Keratinocyte (primary cell): ENCODE measurements around the gene ITGAV. TPM values are rescaled to one million over a fixed set of nuclear protein-coding genes. Genes with fewer than 3 reads are reported as not detected.
A peak's percentile ranks its signal among the peaks of the same experiment; 100 is the strongest.

Experiments used
- DNase-seq: peaks from one replicate; pipeline ENCODE4 v3.0.0-alpha.2; 2011; ENCODE audit warnings: low read depth, missing footprints, low spot score
- FAIRE-seq: peaks from 2 replicates; lab custom pipeline; 2011; peaks lifted over from hg19 to GRCh38; lab: Jason Lieb, UNC
- H2AFZ ChIP-seq: 2 replicates; pipeline ENCODE4 v1.6.0; 2012; ENCODE audit warnings: low read length, control low read depth, inconsistent platforms; ENCODE audit not compliant: control insufficient read depth
- H3K27ac ChIP-seq: 2 replicates; pipeline ENCODE4 v1.5.1; 2011; ENCODE audit warnings: low read length; ENCODE audit not compliant: control insufficient read depth, insufficient read depth
- H3K27me3 ChIP-seq: 3 replicates; pipeline ENCODE4 v1.6.0; 2011; ENCODE audit warnings: low read length; ENCODE audit not compliant: control insufficient read depth, insufficient read depth; ENCODE audit errors: extremely low read depth
- H3K36me3 ChIP-seq, 2 experiments: 2 replicates in 1 of 2; 3 replicates in 1 of 2; pipeline ENCODE4 v1.5.1; 2011; ENCODE audit warnings: low read length in 2 of 2, mild to moderate bottlenecking in 1 of 2; ENCODE audit not compliant: control insufficient read depth in 2 of 2, insufficient read depth in 2 of 2; ENCODE audit errors: extremely low read depth in 1 of 2
- H3K4me1 ChIP-seq: 3 replicates; pipeline ENCODE4 v1.5.1; 2011; ENCODE audit warnings: low read length; ENCODE audit not compliant: control insufficient read depth, insufficient read depth; ENCODE audit errors: extremely low read depth
- H3K4me2 ChIP-seq: 3 replicates; pipeline ENCODE4 v1.6.0; 2011; ENCODE audit warnings: low read depth, low read length; ENCODE audit not compliant: control insufficient read depth, insufficient read depth; ENCODE audit errors: extremely low read depth
- H3K4me3 ChIP-seq, 3 experiments: fragments of 200-600 bp in 1 of 3; sonication (generic) in 1 of 3; 2 replicates in 2 of 3; 3 replicates in 1 of 3; pipeline ENCODE4 v1.5.1; 2011 to 2016; ENCODE audit warnings: low read length in 3 of 3, mild to moderate bottlenecking in 3 of 3, control low read depth in 2 of 3, inconsistent platforms in 1 of 3, low read depth in 1 of 3, mixed read lengths in 1 of 3, mixed run types in 1 of 3, moderate library complexity in 1 of 3; ENCODE audit not compliant: control insufficient read depth in 2 of 3, insufficient read depth in 2 of 3; ENCODE audit errors: extremely low read depth in 1 of 3
- H3K79me2 ChIP-seq: 2 replicates; pipeline ENCODE4 v1.6.0; 2012; ENCODE audit warnings: low read length; ENCODE audit not compliant: control insufficient read depth, insufficient read depth
- H3K9ac ChIP-seq: 3 replicates; pipeline ENCODE4 v1.6.0; 2011; ENCODE audit warnings: low read length; ENCODE audit not compliant: control insufficient read depth, insufficient read depth; ENCODE audit errors: extremely low read depth
- H3K9me1 ChIP-seq: 3 replicates; pipeline ENCODE4 v1.6.0; 2011; ENCODE audit warnings: low read length; ENCODE audit not compliant: control insufficient read depth, insufficient read depth; ENCODE audit errors: extremely low read depth
- H3K9me3 ChIP-seq: 2 replicates; pipeline ENCODE4 v1.5.1; 2012; ENCODE audit warnings: low read depth, low read length; ENCODE audit not compliant: control insufficient read depth
- H4K20me1 ChIP-seq: 3 replicates; pipeline ENCODE4 v1.6.0; 2011; ENCODE audit warnings: low read length; ENCODE audit not compliant: control insufficient read depth, insufficient read depth; ENCODE audit errors: extremely low read depth
- EZH2 ChIP-seq: IDR thresholded peaks from one replicate; pipeline ENCODE4 v1.6.1; 2012; ENCODE audit warnings: inconsistent platforms, mild to moderate bottlenecking, low read length, moderate library complexity
- dilution Hi-C: fragments of 300-500 bp; cut with MboI; formaldehyde crosslinking; loops from one replicate; pipeline ENCODE4 v1.7.0; 2020; ENCODE audit warnings: low sequenced_read_pairs; ENCODE audit not compliant: extremely low pct_ligation_motif_present
- polyA plus RNA-seq, 5 experiments: library from polyadenylated mRNA; depleted of rRNA in 3 of 5; stranded (reverse) in 3 of 5; stranded (forward) in 1 of 5; unstranded in 1 of 5; fragments of >200 nt; gene quantifications; 1 replicate in 1 of 5; 2 replicates in 3 of 5; 3 replicates in 1 of 5; pipeline versions ENCODE4 v1.2.1 to v1.2.3, GENCODE V29; 2011 to 2012; ENCODE audit warnings: missing spikeins in 2 of 5, low read depth in 1 of 5, low replicate concordance in 1 of 5
- TF ChIP-seq, protein P1 (sequence below), 3 experiments: IDR thresholded peaks in 1 of 3; conservative IDR thresholded peaks in 1 of 3; optimal IDR thresholded peaks in 1 of 3; 2 replicates in 2 of 3; 3 replicates in 1 of 3; pipeline versions ENCODE3 to v1.5.1; 2011; ENCODE audit warnings: low read length in 3 of 3, mild to moderate bottlenecking in 3 of 3, moderate library complexity in 2 of 3, control low read depth in 1 of 3, inconsistent platforms in 1 of 3; ENCODE audit not compliant: insufficient read depth in 2 of 3; ENCODE audit errors: extremely low read depth in 1 of 3

Gene ITGAV
- polyA plus RNA-seq, 1 donor (not counting 4 experiments of a cell fraction or from before 2014, with no cell fraction given) = 63.7 TPM

DNA sequence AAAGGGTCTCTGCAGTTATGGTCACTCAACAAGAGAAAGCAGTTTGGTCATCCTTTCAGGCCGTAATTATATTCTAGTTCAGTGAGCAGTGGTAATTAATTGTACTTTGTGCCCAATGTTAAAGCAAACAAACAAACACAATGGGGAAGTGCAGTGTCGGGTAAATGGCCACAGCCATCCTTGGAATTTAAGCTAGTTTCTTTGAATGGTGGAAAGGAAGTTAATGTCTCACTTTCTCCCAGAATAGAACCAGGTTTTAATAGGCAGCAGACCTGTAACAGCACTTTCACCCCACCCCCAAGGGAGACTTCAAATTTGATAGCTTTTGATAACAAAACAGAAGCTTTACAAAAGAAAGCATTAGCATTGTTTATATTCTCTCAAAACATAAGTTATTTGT, 20.0 kb upstream of the ITGAV start:
- peak overlapping the region; percentile 29 for H3K27ac ChIP-seq
- H3K9me1 ChIP-seq = peaks cover 4% of the 10 kb centered on the region
- peak overlapping the region; percentile 13 for H2AFZ ChIP-seq
- TF ChIP-seq, protein P1, sequence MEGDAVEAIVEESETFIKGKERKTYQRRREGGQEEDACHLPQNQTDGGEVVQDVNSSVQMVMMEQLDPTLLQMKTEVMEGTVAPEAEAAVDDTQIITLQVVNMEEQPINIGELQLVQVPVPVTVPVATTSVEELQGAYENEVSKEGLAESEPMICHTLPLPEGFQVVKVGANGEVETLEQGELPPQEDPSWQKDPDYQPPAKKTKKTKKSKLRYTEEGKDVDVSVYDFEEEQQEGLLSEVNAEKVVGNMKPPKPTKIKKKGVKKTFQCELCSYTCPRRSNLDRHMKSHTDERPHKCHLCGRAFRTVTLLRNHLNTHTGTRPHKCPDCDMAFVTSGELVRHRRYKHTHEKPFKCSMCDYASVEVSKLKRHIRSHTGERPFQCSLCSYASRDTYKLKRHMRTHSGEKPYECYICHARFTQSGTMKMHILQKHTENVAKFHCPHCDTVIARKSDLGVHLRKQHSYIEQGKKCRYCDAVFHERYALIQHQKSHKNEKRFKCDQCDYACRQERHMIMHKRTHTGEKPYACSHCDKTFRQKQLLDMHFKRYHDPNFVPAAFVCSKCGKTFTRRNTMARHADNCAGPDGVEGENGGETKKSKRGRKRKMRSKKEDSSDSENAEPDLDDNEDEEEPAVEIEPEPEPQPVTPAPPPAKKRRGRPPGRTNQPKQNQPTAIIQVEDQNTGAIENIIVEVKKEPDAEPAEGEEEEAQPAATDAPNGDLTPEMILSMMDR (optimal IDR thresholded peaks at IDR 0.05 in 1 of 3, IDR thresholded peaks at IDR 0.05 in 1 of 3, conservative IDR thresholded peaks at IDR 0.05 in 1 of 3; ENCODE audit: extremely low read depth in 1 of 3, insufficient read depth in 2 of 3, low read length in 3 of 3) = no peak
- TF ChIP-seq EZH2 = no peak
- H3K9ac ChIP-seq = no peak overlapping the region
- no peaks in the 10 kb centered on the region for H3K36me3 ChIP-seq
- no peak overlapping the region for H3K4me3 ChIP-seq
- H4K20me1 ChIP-seq = no peaks in the 10 kb centered on the region
- H3K79me2 ChIP-seq = no peaks in the 10 kb centered on the region
- H3K27me3 ChIP-seq = no peaks in the 10 kb centered on the region
- H3K4me2 ChIP-seq = no peak overlapping the region
- DNase-seq (no peak), FAIRE-seq (no peak)
- H3K9me3 ChIP-seq = no peaks in the 10 kb centered on the region
- dilution Hi-C loops = no loop called here
- H3K4me1 ChIP-seq = peaks cover 23% of the 10 kb centered on the region

GRCh38 chr2:186570604-186571003, 19.3 kb upstream of the ITGAV start:
- FAIRE-seq (no peak), DNase-seq (no peak)
- Histone ChIP-seq H3K36me3 (no peaks in the 10 kb centered on the region), H4K20me1 (no peaks in the 10 kb centered on the region), H3K4me2 (peak overlapping the region; percentile 24), H3K9me1 (peaks cover 4% of the 10 kb centered on the region), H3K27ac (peak overlapping the region; percentile 29), H3K4me3 (no peak overlapping the region), H3K4me1 (peaks cover 30% of the 10 kb centered on the region), H3K79me2 (no peaks in the 10 kb centered on the region), H3K9ac (peak overlapping the region; percentile 18), H3K27me3 (no peaks in the 10 kb centered on the region), H2AFZ (peak overlapping the region; percentile 46), H3K9me3 (no peaks in the 10 kb centered on the region)
- TF ChIP-seq EZH2 = no peak
- TF ChIP-seq, protein P1 (optimal IDR thresholded peaks at IDR 0.05 in 1 of 3, IDR thresholded peaks at IDR 0.05 in 1 of 3, conservative IDR thresholded peaks at IDR 0.05 in 1 of 3; ENCODE audit: extremely low read depth in 1 of 3, insufficient read depth in 2 of 3, low read length in 3 of 3) = no peak
- dilution Hi-C loops = no loop called here
